Epithelial cell of proximal tubule (primary cell): ENCODE measurements around the gene DCBLD2. TPM values are rescaled to one million over a fixed set of nuclear protein-coding genes. Genes with fewer than 3 reads are reported as not detected.

Experiments used
- DNase-seq: peaks from one replicate; pipeline ENCODE4 v3.0.0-alpha.2; 2011; ENCODE audit warnings: low read depth
- H3K4me3 ChIP-seq: 2 replicates; pipeline ENCODE4 v1.5.1; 2011; ENCODE audit warnings: low read depth, mild to moderate bottlenecking, low read length
- CTCF ChIP-seq: conservative IDR thresholded peaks from 2 replicates; pipeline ENCODE4 v1.5.1; 2012; ENCODE audit warnings: low read depth, mild to moderate bottlenecking, low read length
- total RNA-seq: library from RNA; depleted of rRNA; stranded (reverse); fragments of >200 nt; gene quantifications from 2 replicates; pipeline ENCODE4 v1.2.3, GENCODE V29; 2015

DCBLD2 gene
- total RNA-seq, 1 donor from 2014 or later = 846 TPM

- no peak for DNase-seq
- no peak overlapping the region for H3K4me3 ChIP-seq
Observed at GRCh38 chr3:98770261-98771039, 131.0 kb downstream of the DCBLD2 start.

DNA sequence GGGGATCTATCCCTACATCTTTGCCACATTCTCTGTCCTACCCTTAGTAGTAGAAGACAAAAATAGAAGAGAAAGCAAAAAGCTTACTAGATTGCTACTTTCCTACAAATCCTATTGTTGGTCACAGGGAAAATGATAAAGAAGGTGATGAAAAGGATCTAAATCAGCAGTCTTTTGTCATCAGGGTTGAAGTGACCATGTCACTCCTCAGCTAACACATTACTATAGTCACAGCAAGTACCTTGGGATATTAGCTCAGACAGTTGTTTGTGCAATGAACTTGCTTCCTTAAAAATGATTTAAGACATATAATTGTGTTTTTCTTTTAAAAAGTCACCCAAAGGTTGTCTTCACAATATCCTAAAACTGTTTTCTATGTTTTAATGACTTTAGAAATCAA is 132.0 kb downstream of the DCBLD2 start:
- no peak overlapping the region for H3K4me3 ChIP-seq
- no peak for DNase-seq
- no peak for TF ChIP-seq CTCF

More at GRCh38 chr3:98770261-98771039, 131.0 kb downstream of the DCBLD2 start:
- no peak for TF ChIP-seq CTCF

GRCh38 chr3:98768961-98769360 is 132.5 kb downstream of the DCBLD2 start:
- DNase-seq = no peak
- TF ChIP-seq CTCF = no peak
- no peak overlapping the region for H3K4me3 ChIP-seq

- H3K4me3 ChIP-seq = no peak overlapping the region
- DNase-seq = no peak
- TF ChIP-seq CTCF = no peak
Observed at GRCh38 chr3:98766924-98767323, 134.6 kb downstream of the DCBLD2 start.

- DNase-seq = no peak
- H3K4me3 ChIP-seq = no peak overlapping the region
- no peak for TF ChIP-seq CTCF
Observed at GRCh38 chr3:98765721-98766120, 135.8 kb downstream of the DCBLD2 start.

- DNase-seq = no peak
- TF ChIP-seq CTCF = no peak
- no peak overlapping the region for H3K4me3 ChIP-seq
Observed at GRCh38 chr3:98764472-98764884, 137.0 kb downstream of the DCBLD2 start.
